ENCODE data around the gene USP46.

- TF ChIP-seq, protein P1, sequence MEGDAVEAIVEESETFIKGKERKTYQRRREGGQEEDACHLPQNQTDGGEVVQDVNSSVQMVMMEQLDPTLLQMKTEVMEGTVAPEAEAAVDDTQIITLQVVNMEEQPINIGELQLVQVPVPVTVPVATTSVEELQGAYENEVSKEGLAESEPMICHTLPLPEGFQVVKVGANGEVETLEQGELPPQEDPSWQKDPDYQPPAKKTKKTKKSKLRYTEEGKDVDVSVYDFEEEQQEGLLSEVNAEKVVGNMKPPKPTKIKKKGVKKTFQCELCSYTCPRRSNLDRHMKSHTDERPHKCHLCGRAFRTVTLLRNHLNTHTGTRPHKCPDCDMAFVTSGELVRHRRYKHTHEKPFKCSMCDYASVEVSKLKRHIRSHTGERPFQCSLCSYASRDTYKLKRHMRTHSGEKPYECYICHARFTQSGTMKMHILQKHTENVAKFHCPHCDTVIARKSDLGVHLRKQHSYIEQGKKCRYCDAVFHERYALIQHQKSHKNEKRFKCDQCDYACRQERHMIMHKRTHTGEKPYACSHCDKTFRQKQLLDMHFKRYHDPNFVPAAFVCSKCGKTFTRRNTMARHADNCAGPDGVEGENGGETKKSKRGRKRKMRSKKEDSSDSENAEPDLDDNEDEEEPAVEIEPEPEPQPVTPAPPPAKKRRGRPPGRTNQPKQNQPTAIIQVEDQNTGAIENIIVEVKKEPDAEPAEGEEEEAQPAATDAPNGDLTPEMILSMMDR (IDR thresholded peaks at IDR 0.05): no peak
- no peak for TF ChIP-seq POLR2A (IDR thresholded peaks at IDR 0.05)
Measured at GRCh38 chr4:52670121-52670520, 11.0 kb upstream of the USP46 start.

Measured in adrenal gland (tissue), 5 donors.